ENCODE measurements around the gene MAX. TPM values are rescaled to one million over a fixed set of nuclear protein-coding genes. Genes with fewer than 3 reads are reported as not detected.

Gene MAX
- total and polyA plus RNA-seq, 9 of the 15 experiments (the other 6 are each of a cell fraction or from before 2014, with no cell fraction given), result 15.4 to 96.5 (median 51.6) TPM

- Histone ChIP-seq H3K36me3 (ENCODE audit: control insufficient read depth, insufficient read depth, low read length) (peaks cover 91% of the 10 kb centered on the region), H4K20me1 (replicated peaks; ENCODE audit: control insufficient read depth, insufficient read depth, low read length) (peaks cover 28% of the 10 kb centered on the region; the same call in 1 of the 2 replicates), H3K9me3 (replicated peaks; ENCODE audit: control insufficient read depth, insufficient read depth, low read depth, low read length) (no peaks in the 10 kb centered on the region), H3K27me3 (ENCODE audit: control insufficient read depth in 2 of 2, insufficient read depth in 2 of 2, low read length in 2 of 2) (no peaks in the 10 kb centered on the region), H3K4me3 (no peak overlapping the region), H3K4me1 (replicated peaks in 1 of 2; ENCODE audit: control insufficient read depth in 2 of 2, insufficient read depth in 2 of 2, low read length in 2 of 2) (peaks cover 4 to 24% of the 10 kb centered on the region in 2 experiments), H3K79me2 (ENCODE audit: control insufficient read depth, insufficient read depth, low read length) (peaks cover 63% of the 10 kb centered on the region), H3K27ac (ENCODE audit: extremely low read depth, low read depth, low read length) (peak overlapping the region; percentile 5; the same call in 1 of the 3 replicates), H3K4me2 (ENCODE audit: insufficient read depth, low read length) (peak overlapping the region; percentile 13; the same call in 1 of the 2 replicates), H3K9me1 (ENCODE audit: control insufficient read depth, insufficient read depth, low read length) (peaks cover 2% of the 10 kb centered on the region), H3K9ac (ENCODE audit: insufficient read depth in 1 of 2, low read depth in 2 of 2, low read length in 2 of 2) (peak overlapping the region in 1 of 2 experiments; percentile 43; a peak in 1 of 4 replicates), H2AFZ (ENCODE audit: low read depth, low read length) (no peak overlapping the region)
- ChIA-PET POLR2A (interaction anchor here (0.6 kb wide), 2 partner anchors 11 to 416 kb away, joined by 3 read pairs; no protein-coding TSS in a partner anchor), CTCF (ENCODE audit: low intra/inter-chr PET ratio) (no interaction called here)
- no peak for FAIRE-seq
- intact Hi-C loops (cut with micrococcal nuclease) (no loop called here), in situ Hi-C loops (cut with MboI) (no loop called here)
- ATAC-seq, result peak; percentile 80
- peak in 1 of 4 experiments; percentile 31 for DNase-seq (ENCODE audit: extremely low read depth in 1 of 4, low spot score in 3 of 4)
- no TSS peak for BruUV-seq (replicated peaks)
- 33% methylated on average over 3 of the region's 3 CpGs for WGBS (ENCODE audit: insufficient coverage, low coverage, missing lambda C conversion rate)
- TF ChIP-seq DDX20 (tag; IDR thresholded peaks at IDR 0.05; ENCODE audit: low read depth) (no peak), SAFB2 (IDR thresholded peaks at IDR 0.05; ENCODE audit: borderline replicate concordance, low read depth, low read length, severe bottlenecking) (no peak), TAF7 (tag; IDR thresholded peaks at IDR 0.05) (no peak), ARID1B (IDR thresholded peaks at IDR 0.05) (no peak), EP300 (IDR thresholded peaks at IDR 0.05; ENCODE audit: low read length) (no peak), FOXJ2 (tag; IDR thresholded peaks at IDR 0.05) (0 out of 2 replicates have a peak, but pooled peaks have one; percentile 34), MEIS2 (IDR thresholded peaks at IDR 0.05; ENCODE audit: partially characterized antibody) (peak; percentile 39), ZNF766 (CRISPR knock-in tag; conservative IDR thresholded peaks at IDR 0.05) (0 out of 2 replicates have a peak, but pooled peaks have one; percentile 43), HDAC1 (IDR thresholded peaks at IDR 0.05) (no peak), KLF13 (tag; IDR thresholded peaks at IDR 0.05; ENCODE audit: borderline replicate concordance, low read depth) (no peak), ZBTB43 (CRISPR knock-in tag; IDR thresholded peaks at IDR 0.05) (no peak), ETV6 (IDR thresholded peaks at IDR 0.05; ENCODE audit: borderline replicate concordance in 1 of 2, low read depth in 2 of 2, low read length in 1 of 2) (no peak), ETV6 (CRISPR knock-in tag; IDR thresholded peaks at IDR 0.05; ENCODE audit: borderline replicate concordance) (no peak), LCOR (CRISPR knock-in tag; IDR thresholded peaks at IDR 0.05) (no peak), PBX2 (CRISPR knock-in tag; IDR thresholded peaks at IDR 0.05; ENCODE audit: low read depth) (no peak), PBX2 (tag; conservative IDR thresholded peaks at IDR 0.05; ENCODE audit: low read depth) (peak; percentile 56), KHSRP (IDR thresholded peaks at IDR 0.05) (no peak), JUND (IDR thresholded peaks at IDR 0.05; ENCODE audit: borderline replicate concordance, low read depth, low read length) (no peak), JUND (tag; IDR thresholded peaks at IDR 0.05; ENCODE audit: borderline replicate concordance, low read depth, low read length) (0 out of 3 replicates have a peak, but pooled peaks have one; percentile 19), CC2D1A (IDR thresholded peaks at IDR 0.05) (no peak)
Measured at GRCh38 chr14:65095633-65096205, 6.6 kb downstream of the MAX start.

Measured in K562 (cell line).